Calu3 (cell line): Measurements from ENCODE around the gene PREX1. TPM values are rescaled to one million over a fixed set of nuclear protein-coding genes. Genes with fewer than 3 reads are reported as not detected.

Source experiments
- BruUV-seq: library from RNA; stranded (reverse); fragments of 400-500 nt; replicated peaks from 2 replicates; lab custom pipeline; 2021; lab: Mats Ljungman, UMichigan
- CTCF ChIA-PET: fragments of 300-600 bp; sonication (Branson Sonifier 250); formaldehyde crosslinking; loops from one replicate; lab custom pipeline; 2022; ENCODE audit warnings: antibody characterized with exemption; lab: Charles Lee
- DNase-seq: peaks from one replicate; pipeline ENCODE4 v3.0.0; 2022
- H3K27ac Mint-ChIP-seq: one replicate; pipeline ENCODE4 v1.8.0; 2022; ENCODE audit warnings: mixed read lengths; ENCODE audit not compliant: unreplicated experiment
- H3K27me3 Mint-ChIP-seq: one replicate; pipeline ENCODE4 v1.8.0; 2022; ENCODE audit warnings: mixed read lengths; ENCODE audit not compliant: unreplicated experiment
- H3K36me3 Mint-ChIP-seq: one replicate; pipeline ENCODE4 v1.8.0; 2022; ENCODE audit warnings: mild to moderate bottlenecking, moderate library complexity, mixed read lengths; ENCODE audit not compliant: insufficient read depth, unreplicated experiment
- H3K4me1 Mint-ChIP-seq: one replicate; pipeline ENCODE4 v1.8.0; 2022; ENCODE audit warnings: mild to moderate bottlenecking, low read depth, mixed read lengths; ENCODE audit not compliant: unreplicated experiment
- H3K4me3 Mint-ChIP-seq: one replicate; pipeline ENCODE4 v1.8.0; 2022; ENCODE audit warnings: mild to moderate bottlenecking, low read depth, moderate library complexity, mixed read lengths; ENCODE audit not compliant: unreplicated experiment
- H3K9me3 Mint-ChIP-seq: one replicate; pipeline ENCODE4 v1.8.0; 2022; ENCODE audit warnings: low read depth, mixed read lengths; ENCODE audit not compliant: unreplicated experiment
- intact Hi-C: fragments of 100-400 bp; cut with micrococcal nuclease; formaldehyde crosslinking; loops from one replicate; pipeline ENCODE4 v1.10.0; 2022; ENCODE audit not compliant: unreplicated experiment
- total RNA-seq: library from RNA; stranded (reverse); gene quantifications from 2 replicates; pipeline ENCODE4 v1.2.3, GENCODE V29; 2022
- TF ChIP-seq, protein P1 (sequence below): fragments of 200-600 bp; IDR thresholded peaks from one replicate; pipeline ENCODE4 v1.8.0; 2022; ENCODE audit warnings: antibody characterized with exemption; ENCODE audit not compliant: unreplicated experiment

The PREX1 gene
- total RNA-seq, 1 experiment from 2014 or later = 0.31 TPM

GRCh38 chr20:48636301-48636700, 191.5 kb downstream of the PREX1 start:
- peaks cover 52% of the 10 kb centered on the region for H3K27me3 Mint-ChIP-seq
- H3K9me3 Mint-ChIP-seq = no peaks in the 10 kb centered on the region
- TF ChIP-seq, protein P1, sequence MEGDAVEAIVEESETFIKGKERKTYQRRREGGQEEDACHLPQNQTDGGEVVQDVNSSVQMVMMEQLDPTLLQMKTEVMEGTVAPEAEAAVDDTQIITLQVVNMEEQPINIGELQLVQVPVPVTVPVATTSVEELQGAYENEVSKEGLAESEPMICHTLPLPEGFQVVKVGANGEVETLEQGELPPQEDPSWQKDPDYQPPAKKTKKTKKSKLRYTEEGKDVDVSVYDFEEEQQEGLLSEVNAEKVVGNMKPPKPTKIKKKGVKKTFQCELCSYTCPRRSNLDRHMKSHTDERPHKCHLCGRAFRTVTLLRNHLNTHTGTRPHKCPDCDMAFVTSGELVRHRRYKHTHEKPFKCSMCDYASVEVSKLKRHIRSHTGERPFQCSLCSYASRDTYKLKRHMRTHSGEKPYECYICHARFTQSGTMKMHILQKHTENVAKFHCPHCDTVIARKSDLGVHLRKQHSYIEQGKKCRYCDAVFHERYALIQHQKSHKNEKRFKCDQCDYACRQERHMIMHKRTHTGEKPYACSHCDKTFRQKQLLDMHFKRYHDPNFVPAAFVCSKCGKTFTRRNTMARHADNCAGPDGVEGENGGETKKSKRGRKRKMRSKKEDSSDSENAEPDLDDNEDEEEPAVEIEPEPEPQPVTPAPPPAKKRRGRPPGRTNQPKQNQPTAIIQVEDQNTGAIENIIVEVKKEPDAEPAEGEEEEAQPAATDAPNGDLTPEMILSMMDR = no peak
- peaks cover 14% of the 10 kb centered on the region for H3K4me1 Mint-ChIP-seq
- no peaks in the 10 kb centered on the region for H3K36me3 Mint-ChIP-seq
- CTCF ChIA-PET = interaction anchor here (0.6 to 1.0 kb wide), 2 partner anchors 21 to 288 kb away, joined by 3 to 4 read pairs; no protein-coding TSS in a partner anchor
- no peak overlapping the region for H3K4me3 Mint-ChIP-seq
- DNase-seq = no peak
- intact Hi-C loops = no loop called here
- BruUV-seq = no TSS peak
- H3K27ac Mint-ChIP-seq = no peak overlapping the region

- Mint-ChIP-seq H3K4me3 (no peak overlapping the region), H3K36me3 (no peaks in the 10 kb centered on the region), H3K9me3 (no peaks in the 10 kb centered on the region), H3K27ac (no peak overlapping the region), H3K4me1 (peaks cover 14% of the 10 kb centered on the region), H3K27me3 (peaks cover 47% of the 10 kb centered on the region)
- TF ChIP-seq, protein P1 = peak; percentile 87
- intact Hi-C loops = no loop called here
- no TSS peak for BruUV-seq
- DNase-seq = peak; percentile 85
- CTCF ChIA-PET = interaction anchor here (0.6 to 1.9 kb wide), 3 partner anchors 215 to 367 kb away, joined by 4 to 7 read pairs (median 5); no protein-coding TSS in a partner anchor
Measured at GRCh38 chr20:48635791-48636267, 192.0 kb downstream of the PREX1 start.

DNA sequence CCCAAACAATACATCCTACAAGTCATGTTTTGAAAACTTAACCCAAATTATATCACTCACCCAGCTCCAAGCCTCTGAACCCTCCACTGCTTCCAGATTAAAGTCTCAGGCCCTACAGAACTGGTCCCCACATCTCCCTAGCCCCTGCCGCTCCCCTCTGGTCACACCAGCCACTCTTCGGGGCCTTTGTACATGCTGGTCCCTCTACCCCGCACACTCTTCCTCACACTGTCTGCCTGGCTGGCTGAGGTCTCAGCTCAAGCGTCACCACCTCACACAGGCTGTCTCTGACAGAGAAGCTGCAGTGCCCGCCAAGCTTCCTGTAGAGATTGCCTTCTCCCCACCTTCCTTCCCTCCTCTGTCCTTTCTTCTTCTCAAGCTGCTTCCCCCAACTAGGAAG, 192.4 kb downstream of the PREX1 start:
- Mint-ChIP-seq H3K27me3 (peaks cover 42% of the 10 kb centered on the region), H3K9me3 (no peaks in the 10 kb centered on the region), H3K4me1 (peaks cover 14% of the 10 kb centered on the region), H3K4me3 (no peak overlapping the region), H3K27ac (no peak overlapping the region), H3K36me3 (no peaks in the 10 kb centered on the region)
- intact Hi-C loops = no loop called here
- DNase-seq = no peak
- BruUV-seq = no TSS peak
- CTCF ChIA-PET = interaction anchor here (0.6 to 1.9 kb wide), 2 partner anchors 214 to 367 kb away, joined by 5 to 7 read pairs; no protein-coding TSS in a partner anchor
- TF ChIP-seq, protein P1 = no peak

DNA sequence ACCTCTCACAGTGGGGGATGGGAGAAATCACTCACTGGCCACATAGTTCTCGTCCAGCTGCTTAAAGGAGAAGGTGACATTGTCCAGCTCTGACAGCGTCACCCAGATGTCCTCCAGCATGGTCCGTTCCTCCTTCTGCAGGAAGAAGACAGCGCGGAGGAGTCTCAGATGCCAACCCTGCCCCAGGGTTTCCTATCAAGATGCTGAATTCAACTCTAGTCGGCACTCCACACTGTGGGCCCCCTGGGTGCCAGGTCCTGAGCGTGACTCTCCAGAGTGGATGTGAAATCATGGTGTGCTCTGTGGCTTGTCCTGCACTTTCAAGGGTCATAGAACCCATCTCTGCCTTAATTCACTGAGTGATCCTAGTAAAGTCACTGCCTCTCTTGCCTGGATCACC, 193.2 kb downstream of the PREX1 start:
- intact Hi-C loops = no loop called here
- Mint-ChIP-seq H3K9me3 (no peaks in the 10 kb centered on the region), H3K36me3 (no peaks in the 10 kb centered on the region), H3K27ac (no peak overlapping the region), H3K27me3 (peaks cover 38% of the 10 kb centered on the region), H3K4me3 (no peak overlapping the region), H3K4me1 (peaks cover 14% of the 10 kb centered on the region)
- BruUV-seq = no TSS peak
- TF ChIP-seq, protein P1 = no peak
- no peak for DNase-seq
- CTCF ChIA-PET = interaction anchor here (1.9 kb wide), 1 partner anchor 213 kb away, joined by 5 read pairs; no protein-coding TSS in a partner anchor
